22Rv1 (cell line): ENCODE results near the gene SCARF1.
A peak's percentile ranks its signal among the peaks of the same experiment; 100 is the strongest.

Experiments used
- H3K27ac ChIP-seq: fragments of 450-650 bp; 2 replicates; pipeline ENCODE4 v1.5.1; 2017
- ZFX ChIP-seq: fragments of 450-650 bp; IDR thresholded peaks from 2 replicates; pipeline ENCODE4 v1.6.1; 2017; ENCODE audit warnings: antibody characterized with exemption, borderline replicate concordance
- TF ChIP-seq, protein P1 (sequence below): fragments of 450-650 bp; IDR thresholded peaks from 2 replicates; pipeline ENCODE4 v1.5.1; 2017; ENCODE audit warnings: mild to moderate bottlenecking

SCARF1 gene

DNA sequence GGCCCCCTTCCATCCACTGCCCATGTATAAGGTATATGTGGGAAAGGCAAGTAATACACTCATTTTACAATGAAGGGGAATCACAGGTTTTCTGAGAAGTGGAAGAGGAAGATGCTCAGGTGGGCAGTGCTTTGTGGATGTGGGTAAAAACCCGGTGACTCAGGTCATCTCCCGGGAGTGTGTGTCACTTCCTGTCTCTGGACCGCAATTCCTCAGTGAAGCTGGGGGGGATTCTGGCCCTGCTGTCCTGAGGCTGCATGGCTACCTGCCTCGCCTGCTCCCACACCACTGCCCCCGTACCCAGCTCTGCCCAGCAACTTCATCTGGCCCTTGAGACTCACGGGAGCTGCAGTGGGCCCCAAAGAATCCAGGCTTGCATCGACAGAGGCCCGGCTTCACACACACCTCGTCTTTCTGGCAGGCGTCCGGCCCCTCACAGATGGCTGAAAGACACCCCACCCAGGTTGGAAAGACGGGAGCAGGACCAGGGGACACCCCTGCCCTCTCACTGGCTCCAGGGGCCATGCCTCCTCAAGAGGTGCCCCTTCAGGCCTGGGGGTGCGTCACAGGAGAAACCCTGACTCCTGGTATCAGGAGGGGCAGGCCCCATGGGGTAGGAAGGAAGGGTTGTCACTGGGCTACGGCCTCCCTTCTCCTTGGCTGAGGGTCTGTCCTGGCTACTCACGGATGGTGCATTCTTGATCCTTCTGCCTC, 882 bp downstream of the SCARF1 start:
- TF ChIP-seq, protein P1, sequence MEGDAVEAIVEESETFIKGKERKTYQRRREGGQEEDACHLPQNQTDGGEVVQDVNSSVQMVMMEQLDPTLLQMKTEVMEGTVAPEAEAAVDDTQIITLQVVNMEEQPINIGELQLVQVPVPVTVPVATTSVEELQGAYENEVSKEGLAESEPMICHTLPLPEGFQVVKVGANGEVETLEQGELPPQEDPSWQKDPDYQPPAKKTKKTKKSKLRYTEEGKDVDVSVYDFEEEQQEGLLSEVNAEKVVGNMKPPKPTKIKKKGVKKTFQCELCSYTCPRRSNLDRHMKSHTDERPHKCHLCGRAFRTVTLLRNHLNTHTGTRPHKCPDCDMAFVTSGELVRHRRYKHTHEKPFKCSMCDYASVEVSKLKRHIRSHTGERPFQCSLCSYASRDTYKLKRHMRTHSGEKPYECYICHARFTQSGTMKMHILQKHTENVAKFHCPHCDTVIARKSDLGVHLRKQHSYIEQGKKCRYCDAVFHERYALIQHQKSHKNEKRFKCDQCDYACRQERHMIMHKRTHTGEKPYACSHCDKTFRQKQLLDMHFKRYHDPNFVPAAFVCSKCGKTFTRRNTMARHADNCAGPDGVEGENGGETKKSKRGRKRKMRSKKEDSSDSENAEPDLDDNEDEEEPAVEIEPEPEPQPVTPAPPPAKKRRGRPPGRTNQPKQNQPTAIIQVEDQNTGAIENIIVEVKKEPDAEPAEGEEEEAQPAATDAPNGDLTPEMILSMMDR = no peak
- TF ChIP-seq ZFX = no peak
- H3K27ac ChIP-seq = 0 out of 2 replicates have a peak overlapping the region, but pooled peaks have one; percentile 22

DNA sequence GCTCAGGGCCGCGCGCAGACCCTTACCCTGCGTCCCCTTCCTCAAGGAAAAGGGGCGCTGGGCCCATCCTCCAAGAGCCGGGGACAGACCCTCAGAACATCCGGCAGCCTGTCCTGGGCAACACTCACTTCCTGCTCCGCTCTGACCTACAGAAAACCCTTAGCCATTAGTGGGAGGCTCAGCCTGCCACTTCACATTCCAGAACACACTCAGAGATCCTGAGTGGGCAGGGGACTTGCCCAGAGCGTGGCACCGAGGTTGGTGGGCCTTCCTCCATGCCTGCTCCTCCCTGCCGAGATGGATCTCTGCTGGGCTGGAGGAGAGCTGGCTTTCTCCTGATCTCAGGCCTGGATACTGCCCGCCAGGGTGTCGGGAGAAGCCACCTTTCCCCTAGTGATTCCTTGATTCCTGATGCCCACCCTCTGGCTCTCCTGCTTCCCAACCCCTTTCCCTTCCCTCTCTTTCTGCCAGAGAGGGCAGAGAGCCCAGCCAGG, 1.5 kb downstream of the SCARF1 start:
- H3K27ac ChIP-seq = 0 out of 2 replicates have a peak overlapping the region, but pooled peaks have one; percentile 22
- TF ChIP-seq, protein P1 = no peak

DNA sequence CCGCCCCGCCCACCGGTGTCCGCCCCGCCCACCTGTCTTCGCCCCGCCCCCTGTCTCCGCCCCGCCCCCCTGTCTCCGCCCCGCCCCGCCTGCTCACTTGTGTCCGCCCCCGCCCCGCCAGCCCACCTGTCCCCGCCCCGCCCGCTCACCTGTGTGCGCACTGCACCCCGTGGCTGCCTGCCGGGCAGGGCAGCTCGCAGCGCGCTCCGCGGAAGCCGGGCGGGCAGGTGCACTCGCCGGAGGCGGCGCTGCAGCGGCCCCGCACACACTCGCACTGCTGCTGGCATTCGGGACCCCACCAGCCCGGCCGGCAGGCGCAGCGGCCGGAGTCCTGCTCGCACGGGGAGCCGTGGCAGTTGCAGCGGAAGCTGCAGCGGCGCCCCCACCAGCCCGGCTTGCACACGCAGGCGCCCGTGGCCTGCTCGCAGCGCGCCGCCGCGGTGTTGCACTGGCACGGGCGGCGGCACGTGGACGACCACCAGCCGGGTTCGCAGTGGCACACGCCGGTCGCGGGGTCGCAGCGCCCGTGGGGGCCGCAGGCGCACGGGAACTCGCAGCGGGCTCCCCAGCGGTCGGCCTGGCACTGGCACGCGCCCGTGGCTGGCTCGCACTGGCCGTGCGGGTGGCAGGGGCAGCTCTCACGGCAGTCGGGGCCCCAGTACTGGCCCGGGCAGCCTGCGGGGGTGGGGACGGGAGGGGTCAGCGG, 2.1 kb downstream of the SCARF1 start:
- TF ChIP-seq ZFX = no peak
- TF ChIP-seq, protein P1 = peak; percentile 78
- H3K27ac ChIP-seq = 0 out of 2 replicates have a peak overlapping the region, but pooled peaks have one; percentile 22

DNA sequence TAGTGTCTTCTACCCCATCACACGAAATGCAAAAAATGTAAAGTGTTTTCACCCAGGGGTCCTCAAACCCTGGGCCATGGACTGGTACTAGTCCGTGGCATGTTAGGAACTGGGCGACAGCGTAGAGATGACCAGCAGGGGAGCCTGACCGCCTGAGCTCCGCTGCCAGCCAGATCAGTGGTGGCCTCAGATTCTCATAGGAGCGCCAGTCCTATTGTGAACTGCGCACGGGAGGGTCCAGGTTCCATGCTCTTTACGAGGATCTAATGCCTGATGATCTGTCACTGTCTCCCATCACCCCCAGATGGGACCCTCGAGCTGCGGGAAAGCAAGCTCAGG, 4.5 kb downstream of the SCARF1 start:
- H3K27ac ChIP-seq = no peak overlapping the region
- TF ChIP-seq ZFX = no peak
- TF ChIP-seq, protein P1 = no peak

DNA sequence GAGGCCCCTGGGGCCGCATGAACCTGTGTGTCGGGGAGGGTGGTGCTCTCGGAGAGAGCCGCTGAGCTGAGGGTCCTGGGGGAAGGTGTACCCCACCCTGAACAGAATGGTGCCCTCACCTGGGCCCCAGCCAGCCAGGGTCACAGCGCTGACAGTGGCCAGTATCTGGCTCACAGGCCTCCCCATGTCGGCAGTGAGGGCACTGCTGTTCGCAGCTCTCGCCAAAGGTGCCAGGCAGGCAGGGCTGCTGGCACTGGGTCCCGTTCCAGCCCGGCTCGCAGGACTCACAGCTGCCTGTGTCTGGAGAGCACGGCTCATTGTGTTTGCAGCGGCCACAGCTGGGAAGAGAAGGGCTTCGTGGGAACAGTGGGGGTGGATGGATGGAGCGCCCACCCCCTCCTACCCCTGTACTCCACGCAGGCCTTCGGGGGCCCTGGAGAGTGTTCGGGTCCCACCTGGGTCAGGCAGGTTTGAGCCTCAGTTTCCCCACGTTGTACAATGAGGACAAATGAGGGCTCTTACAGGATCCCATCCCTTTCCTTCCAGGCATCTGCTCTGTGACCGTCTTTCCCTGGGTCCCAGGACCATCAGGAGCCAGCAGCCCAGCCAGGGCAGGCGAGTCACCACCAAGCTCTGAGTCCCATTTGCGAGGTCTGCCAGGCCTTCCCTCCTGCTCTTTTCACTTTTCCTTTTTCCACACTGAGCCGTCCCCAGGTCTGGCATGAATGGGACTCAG, 5.0 kb downstream of the SCARF1 start:
- TF ChIP-seq ZFX = no peak
- TF ChIP-seq, protein P1 = no peak
- no peak overlapping the region for H3K27ac ChIP-seq

DNA sequence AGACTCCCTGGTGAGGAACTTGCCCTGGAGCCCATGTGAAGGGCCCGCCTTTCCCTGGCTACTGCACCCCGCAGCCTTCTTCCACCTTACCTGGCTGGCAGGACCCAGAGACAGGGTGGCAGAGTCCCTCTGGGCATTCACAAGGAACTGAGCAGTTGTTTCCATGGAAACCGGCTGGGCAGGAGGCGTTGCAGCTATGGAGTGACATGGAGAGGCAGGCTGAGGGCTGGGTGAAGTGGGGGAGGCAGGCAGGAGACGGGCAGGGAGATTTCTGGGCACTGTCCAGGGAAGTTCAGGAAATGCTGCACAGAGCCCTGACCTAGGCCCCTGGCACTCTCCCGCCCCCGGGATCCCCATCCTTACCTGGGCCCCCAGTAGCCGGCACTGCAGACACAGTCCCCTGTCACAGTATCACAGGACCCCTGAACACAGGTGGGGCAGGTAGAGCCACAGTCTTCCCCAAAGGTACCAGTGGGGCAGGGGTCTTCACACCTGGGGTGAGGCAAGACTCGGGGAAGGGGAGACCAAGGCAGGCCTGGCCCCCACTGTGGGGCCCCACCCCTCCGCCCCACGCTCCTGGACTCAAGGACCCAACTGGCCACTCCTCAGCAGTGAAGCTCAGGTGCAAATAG, 5.9 kb downstream of the SCARF1 start:
- no peak overlapping the region for H3K27ac ChIP-seq
- TF ChIP-seq, protein P1 = no peak
- TF ChIP-seq ZFX = no peak
